Activated CD4-positive, alpha-beta memory T cell treated with anti-CD3 and anti-CD28 coated beads, Interleukin-2, amount 10 ng/mL, durations not matched to agents 7 days and 5 days (primary cell): ENCODE data around the gene DCAF8. TPM values are rescaled to one million over a fixed set of nuclear protein-coding genes. Genes with fewer than 3 reads are reported as not detected.

Source experiments
- CTCF ChIA-PET: fragments of 350-600 bp; sonication (Branson Sonifier 250); formaldehyde crosslinking; loops from one replicate; lab custom pipeline; 2021; ENCODE audit warnings: antibody characterized with exemption, inconsistent platforms; lab: Charles Lee
- POLR2A ChIA-PET: fragments of 350-600 bp; sonication (Branson Sonifier 250); formaldehyde crosslinking; loops from one replicate; lab custom pipeline; 2021; ENCODE audit warnings: antibody characterized with exemption; lab: Charles Lee
- DNase-seq: peaks from one replicate; pipeline ENCODE4 v3.0.0-alpha.2; 2020
- H3K27ac Mint-ChIP-seq: one replicate; pipeline ENCODE4 v1.8.0; 2021; ENCODE audit warnings: mild to moderate bottlenecking, mixed read lengths
- H3K27me3 Mint-ChIP-seq: one replicate; pipeline ENCODE4 v1.8.0; 2021; ENCODE audit warnings: mixed read lengths
- H3K36me3 Mint-ChIP-seq: one replicate; pipeline ENCODE4 v1.8.0; 2021; ENCODE audit warnings: low read depth, mixed read lengths
- H3K4me1 Mint-ChIP-seq: one replicate; pipeline ENCODE4 v1.8.0; 2021; ENCODE audit warnings: mixed read lengths
- H3K4me3 Mint-ChIP-seq: one replicate; pipeline ENCODE4 v1.8.0; 2021; ENCODE audit warnings: mild to moderate bottlenecking, mixed read lengths
- H3K9me3 Mint-ChIP-seq: one replicate; pipeline ENCODE4 v1.8.0; 2021; ENCODE audit warnings: mixed read lengths
- total RNA-seq, 2 experiments: library from RNA; stranded (reverse); gene quantifications; one replicate each; pipeline ENCODE4 v1.2.3, GENCODE V29; 2021

Gene DCAF8
- total RNA-seq, 2 experiments from 2014 or later = 123 to 125 TPM

DNA sequence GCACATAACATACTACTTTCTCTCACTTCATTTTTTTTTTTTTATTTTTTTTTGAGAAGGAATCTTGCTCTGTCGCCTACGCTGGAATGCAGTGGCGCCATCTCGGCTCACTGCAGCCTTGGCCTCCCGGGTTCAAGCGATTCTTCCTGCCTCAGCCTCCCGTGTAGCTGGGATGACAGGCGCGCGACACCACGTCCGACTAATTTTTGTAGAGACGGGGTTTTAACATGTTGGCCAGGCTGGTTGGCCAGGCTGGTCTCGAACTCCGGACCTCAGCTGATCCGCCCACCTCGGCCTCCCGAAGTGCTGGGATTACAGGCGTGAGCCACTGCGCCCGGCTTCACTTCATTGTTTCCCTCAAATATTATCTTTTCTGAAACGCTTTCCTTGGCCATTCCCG is 23.2 kb upstream of the DCAF8 start:
- ChIA-PET CTCF (interaction anchor here (0.7 to 2.2 kb wide), 9 partner anchors 20 to 184 kb away, joined by 3 to 10 read pairs (median 3); partner anchors contain the start of gene DCAF8), POLR2A (interaction anchor here (0.7 to 2.6 kb wide), 16 partner anchors 9 to 255 kb away, joined by 3 to 89 read pairs (median 6); partner anchors contain the start of genes COPA, DCAF8 and NCSTN)
- Mint-ChIP-seq H3K4me3 (peak overlapping the region; percentile 100), H3K9me3 (no peaks in the 10 kb centered on the region), H3K27ac (no peak overlapping the region), H3K27me3 (no peaks in the 10 kb centered on the region), H3K36me3 (peaks cover 48% of the 10 kb centered on the region), H3K4me1 (peaks cover 21% of the 10 kb centered on the region)
- DNase-seq = no peak

DNA sequence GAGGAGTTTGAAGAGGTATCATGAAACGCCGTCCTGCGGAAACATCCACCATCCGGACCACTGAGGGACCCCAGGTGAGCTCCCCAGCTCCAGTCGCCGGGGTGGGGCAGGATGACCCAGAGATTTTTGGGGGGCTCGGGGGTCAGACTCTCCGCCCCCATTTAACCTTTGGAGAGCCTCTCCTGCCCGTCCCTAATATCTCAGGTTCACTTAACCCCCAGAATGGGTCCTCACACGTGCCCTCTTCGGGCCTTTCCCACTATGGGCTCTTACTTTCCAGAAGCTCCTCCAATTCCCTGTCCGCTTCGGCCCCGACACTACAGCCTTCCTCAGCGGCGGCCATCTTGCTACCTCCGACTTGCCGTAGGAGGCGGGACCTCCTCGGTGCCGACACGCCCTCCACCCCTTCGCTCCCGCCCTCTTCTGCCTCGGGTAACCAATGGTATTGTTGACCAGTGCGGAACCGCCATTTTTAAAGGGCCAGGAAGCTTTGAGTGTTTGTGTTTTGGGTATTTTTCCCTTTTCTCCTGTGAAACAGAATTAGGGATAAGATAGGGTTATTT is 22.5 kb upstream of the DCAF8 start, which contains the start of gene PEX19:
Gene PEX19 (minus strand): TSS at position 352 of the 563 bp plus-strand sequence. CDS start 9 bp downstream, at position 343.
- peaks cover 48% of the 10 kb centered on the region for H3K36me3 Mint-ChIP-seq
- H3K4me3 Mint-ChIP-seq = peak within 1 kb of the TSS; percentile 100
- H3K4me1 Mint-ChIP-seq = peaks cover 21% of the 10 kb centered on the region
- no peaks in the 10 kb centered on the region for H3K9me3 Mint-ChIP-seq
- DNase-seq = peak; percentile 96
- CTCF ChIA-PET = interaction anchor here (0.7 to 2.2 kb wide), 11 partner anchors 17 to 184 kb away, joined by 3 to 10 read pairs (median 3); partner anchors contain the start of gene DCAF8
- POLR2A ChIA-PET = interaction anchor here (0.7 to 2.6 kb wide), 19 partner anchors 10 to 256 kb away, joined by 3 to 89 read pairs (median 5); partner anchors contain the start of genes COPA, DCAF8, NCSTN and SLAMF6
- peak within 1 kb of the TSS; percentile 91 for H3K27ac Mint-ChIP-seq
- H3K27me3 Mint-ChIP-seq = no peaks in the 10 kb centered on the region

DNA sequence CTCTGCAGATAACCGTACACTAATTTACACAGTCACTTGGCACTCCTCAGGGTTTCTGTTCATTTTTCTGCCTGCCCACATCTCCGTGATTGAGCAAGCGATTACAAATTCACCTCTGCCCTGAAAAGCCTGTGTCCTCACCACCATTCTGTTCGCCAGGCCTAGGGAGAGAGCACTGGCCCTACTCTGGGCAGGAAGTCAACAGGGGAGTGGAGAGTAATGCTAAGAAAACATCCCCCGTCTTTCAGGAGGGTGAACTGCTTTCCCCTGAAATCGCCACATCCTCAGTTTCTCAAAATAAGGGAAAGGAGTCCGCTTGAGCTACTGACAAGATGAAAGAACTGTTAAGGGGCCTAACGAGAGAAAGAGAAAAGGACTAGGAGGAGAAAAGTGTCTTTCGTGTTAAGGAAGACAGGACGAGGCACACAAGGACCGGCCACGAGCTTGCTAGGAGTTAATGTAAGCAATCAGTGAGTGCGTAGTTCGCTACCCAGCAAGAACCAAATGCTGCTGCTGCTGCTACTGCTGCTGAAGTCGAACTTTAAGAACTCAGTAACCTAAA is 22.0 kb upstream of the DCAF8 start:
- POLR2A ChIA-PET = interaction anchor here (0.8 to 2.6 kb wide), 15 partner anchors 10 to 239 kb away, joined by 3 to 89 read pairs (median 6); partner anchors contain the start of genes COPA, DCAF8, NCSTN and SLAMF6
- H3K4me3 Mint-ChIP-seq = peak overlapping the region; percentile 100
- peak overlapping the region; percentile 91 for H3K27ac Mint-ChIP-seq
- DNase-seq = peak; percentile 24
- H3K9me3 Mint-ChIP-seq = no peaks in the 10 kb centered on the region
- no peaks in the 10 kb centered on the region for H3K27me3 Mint-ChIP-seq
- CTCF ChIA-PET = interaction anchor here (1.0 to 2.2 kb wide), 5 partner anchors 20 to 183 kb away, joined by 3 to 10 read pairs (median 5); partner anchors contain the start of gene DCAF8
- H3K4me1 Mint-ChIP-seq = peaks cover 21% of the 10 kb centered on the region
- peaks cover 48% of the 10 kb centered on the region for H3K36me3 Mint-ChIP-seq

DNA sequence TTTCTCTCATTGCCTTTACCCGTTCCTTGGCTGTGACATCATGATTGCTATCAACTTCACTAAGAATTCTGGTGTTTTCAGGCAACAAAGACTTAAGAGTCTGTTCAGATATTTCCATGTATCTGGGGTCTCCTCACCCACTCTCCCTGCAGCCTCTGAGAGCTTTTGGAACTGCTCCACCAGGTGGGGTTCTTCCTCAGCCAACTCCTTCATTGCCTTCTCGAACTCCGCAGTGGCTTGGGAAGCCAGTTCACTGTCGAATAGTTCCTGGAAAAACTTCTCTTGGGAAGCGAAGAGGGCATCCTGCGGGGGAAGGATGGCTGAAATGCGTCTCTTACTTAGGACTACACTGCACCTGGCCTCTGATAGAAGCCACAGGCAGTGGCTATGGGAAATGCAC is 20.5 kb upstream of the DCAF8 start:
- ChIA-PET POLR2A (no interaction called here), CTCF (no interaction called here)
- Mint-ChIP-seq H3K36me3 (peaks cover 49% of the 10 kb centered on the region), H3K27me3 (no peaks in the 10 kb centered on the region), H3K27ac (no peak overlapping the region), H3K4me3 (no peak overlapping the region), H3K4me1 (peaks cover 21% of the 10 kb centered on the region), H3K9me3 (no peaks in the 10 kb centered on the region)
- DNase-seq = no peak

DNA sequence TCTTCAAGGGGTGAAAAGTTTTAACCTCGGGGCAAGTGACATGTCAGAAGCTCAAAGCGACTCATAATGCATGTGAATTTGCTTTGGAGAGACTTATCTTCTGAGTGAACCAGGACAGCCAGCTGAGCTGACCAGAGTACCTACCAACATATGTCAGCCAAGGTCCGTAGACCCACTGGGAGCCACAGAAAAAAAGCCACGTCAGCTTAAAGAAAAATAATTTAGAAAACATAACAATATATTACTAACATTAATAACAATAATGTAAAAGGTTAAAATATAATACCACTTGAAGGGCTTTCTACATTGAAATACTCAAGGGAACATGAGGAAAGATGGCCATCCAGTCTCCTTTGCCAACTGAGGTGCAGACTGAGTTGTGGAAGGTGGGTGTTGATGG is 15.6 kb upstream of the DCAF8 start:
- Mint-ChIP-seq H3K27me3 (no peaks in the 10 kb centered on the region), H3K36me3 (peaks cover 45% of the 10 kb centered on the region), H3K9me3 (no peaks in the 10 kb centered on the region), H3K4me1 (no peaks in the 10 kb centered on the region), H3K4me3 (no peak overlapping the region), H3K27ac (no peak overlapping the region)
- ChIA-PET POLR2A (interaction anchor here (1.7 to 2.2 kb wide), 2 partner anchors 8 to 16 kb away, joined by 4 to 11 read pairs; partner anchors contain the start of gene DCAF8), CTCF (interaction anchor here (0.9 to 2.3 kb wide), 2 partner anchors 14 to 26 kb away, joined by 3 to 11 read pairs; no protein-coding TSS in a partner anchor)
- DNase-seq = no peak

DNA sequence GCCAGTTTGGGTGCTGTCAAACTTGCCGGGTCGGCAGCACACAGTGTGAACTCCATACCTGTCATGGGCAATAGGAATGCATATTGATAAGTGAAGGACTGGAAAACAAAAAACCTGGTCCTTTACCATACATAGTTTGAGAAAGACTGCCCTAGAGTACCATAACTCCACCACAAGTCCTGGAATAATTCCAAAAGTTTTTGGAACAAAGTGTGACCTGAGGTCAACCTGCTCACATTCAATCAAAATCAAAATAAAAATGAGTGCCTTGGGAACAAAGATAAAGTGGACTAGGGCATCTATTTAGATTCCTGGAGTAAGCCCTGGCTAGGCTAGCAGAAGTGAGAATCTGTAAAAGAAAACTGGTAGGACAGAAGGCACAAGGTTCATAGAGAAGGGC is 15.0 kb upstream of the DCAF8 start:
- ChIA-PET CTCF (interaction anchor here (1.4 to 2.3 kb wide), 2 partner anchors 13 to 14 kb away, joined by 5 to 11 read pairs; no protein-coding TSS in a partner anchor), POLR2A (interaction anchor here (5.2 kb wide), 1 partner anchor 7 kb away, joined by 28 read pairs; the partner anchor contains the start of gene PEX19)
- H3K4me3 Mint-ChIP-seq = no peak overlapping the region
- H3K4me1 Mint-ChIP-seq = no peaks in the 10 kb centered on the region
- no peaks in the 10 kb centered on the region for H3K9me3 Mint-ChIP-seq
- no peaks in the 10 kb centered on the region for H3K27me3 Mint-ChIP-seq
- H3K36me3 Mint-ChIP-seq = peaks cover 39% of the 10 kb centered on the region
- no peak overlapping the region for H3K27ac Mint-ChIP-seq
- no peak for DNase-seq

DNA sequence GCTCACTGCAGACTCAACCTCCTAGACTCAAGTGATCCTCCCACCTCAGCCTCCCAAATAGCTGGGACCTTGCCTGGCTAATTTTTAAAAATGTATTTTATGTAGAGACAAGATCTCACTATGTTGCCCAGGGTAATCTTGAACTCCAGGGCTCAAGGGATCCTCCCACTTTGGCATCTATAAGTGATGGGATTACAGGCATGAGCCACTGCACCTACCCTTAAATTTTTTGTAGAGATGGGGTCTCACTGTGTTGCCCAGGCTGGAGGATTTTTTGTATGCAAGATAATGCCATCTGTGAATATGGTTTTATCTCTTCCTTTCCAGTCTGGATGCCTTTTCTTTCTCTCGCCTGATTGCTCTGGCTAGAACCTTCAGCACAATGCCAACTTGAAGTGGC is 8.7 kb upstream of the DCAF8 start:
- no peak overlapping the region for H3K27ac Mint-ChIP-seq
- ChIA-PET POLR2A (interaction anchor here (0.9 to 1.0 kb wide), 2 partner anchors 8 to 13 kb away, joined by 3 read pairs; partner anchors contain the start of gene DCAF8), CTCF (interaction anchor here (1.0 to 2.7 kb wide), 2 partner anchors 21 to 27 kb away, joined by 3 to 10 read pairs; no protein-coding TSS in a partner anchor)
- no peak overlapping the region for H3K4me3 Mint-ChIP-seq
- no peak for DNase-seq
- H3K36me3 Mint-ChIP-seq = no peaks in the 10 kb centered on the region
- no peaks in the 10 kb centered on the region for H3K4me1 Mint-ChIP-seq
- no peaks in the 10 kb centered on the region for H3K9me3 Mint-ChIP-seq
- no peaks in the 10 kb centered on the region for H3K27me3 Mint-ChIP-seq

DNA sequence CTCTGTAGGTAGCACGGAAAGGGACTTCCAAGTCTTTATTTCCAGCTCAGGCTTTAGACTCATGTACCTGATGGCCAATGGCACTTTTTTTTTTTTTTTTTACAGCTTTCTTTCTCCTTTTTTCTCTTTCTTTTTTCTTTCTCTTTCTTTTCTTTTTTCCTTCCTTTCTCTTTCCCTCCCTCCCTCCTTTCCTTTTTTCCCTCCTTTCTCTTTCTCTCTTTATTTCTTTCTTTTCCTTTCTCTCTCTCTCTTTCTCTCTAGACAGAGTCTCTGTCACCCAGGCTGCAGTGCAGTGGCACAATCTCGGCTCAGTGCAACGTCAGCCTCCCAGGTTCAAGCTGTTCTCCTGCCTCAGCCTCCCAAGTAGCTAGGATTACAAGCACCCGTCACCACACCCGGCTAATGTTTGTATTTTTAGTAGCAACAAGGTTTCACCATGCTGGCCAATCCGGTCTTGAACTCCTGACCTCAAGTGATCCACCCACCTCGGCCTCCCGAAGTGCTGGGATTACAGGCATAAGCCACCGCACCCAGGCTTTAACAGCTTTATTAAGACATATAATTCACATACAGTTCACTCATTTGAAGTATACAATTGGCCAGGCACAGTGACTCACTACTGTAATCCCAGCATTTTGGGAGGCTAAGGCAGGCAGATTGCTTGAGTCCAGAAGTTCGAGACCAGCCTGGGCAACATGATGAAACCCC is 5.1 kb upstream of the DCAF8 start:
- Mint-ChIP-seq H3K27ac (no peak overlapping the region), H3K9me3 (no peaks in the 10 kb centered on the region), H3K36me3 (no peaks in the 10 kb centered on the region), H3K4me1 (peaks cover 16% of the 10 kb centered on the region), H3K4me3 (no peak overlapping the region), H3K27me3 (no peaks in the 10 kb centered on the region)
- POLR2A ChIA-PET = interaction anchor here (2.3 kb wide), 1 partner anchor 14 kb away, joined by 5 read pairs; no protein-coding TSS in a partner anchor
- CTCF ChIA-PET = interaction anchor here (0.6 to 3.4 kb wide), 3 partner anchors 15 to 24 kb away, joined by 3 to 15 read pairs (median 6); partner anchors contain the start of gene PEX19
- no peak for DNase-seq

DNA sequence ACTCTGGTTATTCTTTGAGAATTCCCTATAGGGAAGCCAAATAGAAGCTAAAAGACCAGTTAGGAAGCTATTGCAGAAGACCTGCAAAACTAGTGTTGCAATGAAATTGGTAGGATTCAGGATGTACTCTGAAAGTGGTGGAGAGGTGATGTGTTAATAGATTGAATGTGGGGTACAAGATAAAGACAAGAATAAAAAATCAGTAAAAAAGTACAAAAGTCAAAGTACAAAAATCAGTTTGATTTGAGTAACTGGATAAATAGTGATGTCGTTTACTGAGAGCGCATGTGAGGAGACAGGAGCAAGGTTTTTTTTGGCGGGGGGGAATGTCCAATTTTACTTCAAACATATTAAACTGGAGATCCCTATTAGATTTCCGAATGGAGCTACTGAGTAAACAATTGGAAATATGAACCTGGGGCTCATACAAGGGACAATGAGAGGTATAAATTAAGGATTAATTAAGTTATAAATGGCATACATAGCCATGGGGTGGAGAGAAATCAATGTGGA is 2.5 kb upstream of the DCAF8 start:
- POLR2A ChIA-PET = interaction anchor here (2.3 to 4.7 kb wide), 4 partner anchors 12 to 59 kb away, joined by 5 to 89 read pairs (median 22); partner anchors contain the start of genes PEA15 and PEX19
- no peaks in the 10 kb centered on the region for H3K27me3 Mint-ChIP-seq

DNA sequence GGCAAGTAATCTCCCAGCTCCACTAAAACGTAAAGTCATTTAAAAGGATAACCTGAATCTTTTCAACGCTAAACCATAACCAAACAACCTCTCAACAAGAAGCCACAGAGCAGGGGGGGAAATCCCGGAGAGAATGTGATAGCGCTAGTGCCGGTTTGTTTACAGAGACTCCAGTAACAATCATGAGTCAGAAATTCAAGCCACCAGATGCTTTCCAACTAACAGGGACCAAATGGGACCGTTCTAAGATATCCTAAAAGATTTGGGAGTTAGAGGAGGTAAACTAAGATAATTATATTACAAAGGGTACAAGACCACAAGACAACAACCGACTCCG is 825 bp downstream of the DCAF8 start:
- ChIA-PET CTCF (interaction anchor here (0.5 to 5.0 kb wide), 6 partner anchors 9 to 184 kb away, joined by 3 to 42 read pairs (median 7); partner anchors contain the start of gene NCSTN), POLR2A (interaction anchor here (0.7 to 4.7 kb wide), 21 partner anchors 10 to 1252 kb away, joined by 3 to 89 read pairs (median 5); partner anchors contain the start of genes COPA, IFI16, IGSF8 and NCSTN)
- H3K9me3 Mint-ChIP-seq = no peaks in the 10 kb centered on the region
- H3K36me3 Mint-ChIP-seq = peaks cover 21% of the 10 kb centered on the region
- peak overlapping the region; percentile 92 for H3K4me3 Mint-ChIP-seq
- peak; percentile 79 for DNase-seq
- H3K4me1 Mint-ChIP-seq = peaks cover 54% of the 10 kb centered on the region
- H3K27ac Mint-ChIP-seq = peak overlapping the region; percentile 99
- no peaks in the 10 kb centered on the region for H3K27me3 Mint-ChIP-seq

More for the DNA sequence above, 2.5 kb upstream of the DCAF8 start:
- Mint-ChIP-seq H3K4me3 (no peak overlapping the region), H3K4me1 (peaks cover 31% of the 10 kb centered on the region), H3K36me3 (peaks cover 12% of the 10 kb centered on the region), H3K9me3 (no peaks in the 10 kb centered on the region), H3K27ac (no peak overlapping the region)
- no peak for DNase-seq
- CTCF ChIA-PET = interaction anchor here (0.8 to 5.0 kb wide), 4 partner anchors 13 to 27 kb away, joined by 3 to 35 read pairs (median 17); partner anchors contain the start of gene PEX19

DNA sequence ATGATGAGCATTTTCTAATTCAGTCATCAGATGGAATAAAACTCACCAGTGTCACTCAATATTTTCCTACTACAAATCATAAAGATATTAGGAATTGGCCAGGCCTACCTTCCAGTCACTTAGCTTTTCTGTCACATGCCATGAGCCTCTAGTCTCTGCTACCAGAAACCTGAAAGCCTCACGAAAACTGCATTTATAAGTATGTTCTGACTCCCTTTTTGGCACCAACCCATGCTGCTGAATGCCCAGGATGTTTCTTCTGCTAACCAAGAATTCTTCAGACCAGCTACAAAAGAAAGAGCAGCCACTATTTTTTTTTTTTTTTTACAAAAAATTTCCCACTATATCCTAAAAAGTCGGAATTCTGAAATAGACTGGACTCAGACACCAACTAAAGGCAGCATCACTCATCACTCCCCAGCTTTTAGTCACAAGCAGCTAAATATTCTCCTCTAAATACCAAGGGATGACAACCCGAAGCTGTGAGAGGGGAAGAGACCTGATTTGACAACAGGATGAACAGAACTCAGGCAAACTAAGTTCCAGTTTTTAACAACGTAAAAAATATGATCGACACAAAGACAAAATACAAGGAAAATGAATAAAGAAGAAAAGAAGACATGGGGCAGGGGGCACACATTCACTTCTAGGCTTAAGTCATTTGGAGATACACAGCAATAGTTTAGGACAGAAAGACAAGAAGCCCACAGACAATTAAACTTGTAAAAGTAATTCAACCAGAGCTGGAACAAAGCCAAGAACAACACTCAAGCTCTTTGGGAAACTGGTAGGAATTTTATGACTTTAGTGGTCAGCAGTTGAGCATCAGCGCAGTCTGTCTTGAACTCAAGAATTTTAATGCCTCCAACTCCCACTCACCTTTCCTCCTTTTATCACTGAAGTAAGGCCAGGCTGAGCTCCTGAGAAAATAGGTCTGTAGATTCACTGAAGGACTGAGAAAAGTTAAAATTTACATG is 1.7 kb downstream of the DCAF8 start:
- no peak for DNase-seq
- H3K27ac Mint-ChIP-seq = peak overlapping the region; percentile 99
- ChIA-PET CTCF (interaction anchor here (0.5 to 5.0 kb wide), 9 partner anchors 8 to 183 kb away, joined by 3 to 42 read pairs (median 4); partner anchors contain the start of gene NCSTN), POLR2A (interaction anchor here (0.6 to 4.7 kb wide), 19 partner anchors 9 to 339 kb away, joined by 3 to 89 read pairs (median 5); partner anchors contain the start of genes COPA, IGSF8, NCSTN and PEX19)
- peak overlapping the region; percentile 92 for H3K4me3 Mint-ChIP-seq
- no peaks in the 10 kb centered on the region for H3K27me3 Mint-ChIP-seq
- peaks cover 55% of the 10 kb centered on the region for H3K4me1 Mint-ChIP-seq
- H3K9me3 Mint-ChIP-seq = no peaks in the 10 kb centered on the region
- peaks cover 21% of the 10 kb centered on the region for H3K36me3 Mint-ChIP-seq
